ENCODE data around the gene APC2.
A peak's percentile ranks its signal among the peaks of the same experiment; 100 is the strongest.

Gene APC2

DNA sequence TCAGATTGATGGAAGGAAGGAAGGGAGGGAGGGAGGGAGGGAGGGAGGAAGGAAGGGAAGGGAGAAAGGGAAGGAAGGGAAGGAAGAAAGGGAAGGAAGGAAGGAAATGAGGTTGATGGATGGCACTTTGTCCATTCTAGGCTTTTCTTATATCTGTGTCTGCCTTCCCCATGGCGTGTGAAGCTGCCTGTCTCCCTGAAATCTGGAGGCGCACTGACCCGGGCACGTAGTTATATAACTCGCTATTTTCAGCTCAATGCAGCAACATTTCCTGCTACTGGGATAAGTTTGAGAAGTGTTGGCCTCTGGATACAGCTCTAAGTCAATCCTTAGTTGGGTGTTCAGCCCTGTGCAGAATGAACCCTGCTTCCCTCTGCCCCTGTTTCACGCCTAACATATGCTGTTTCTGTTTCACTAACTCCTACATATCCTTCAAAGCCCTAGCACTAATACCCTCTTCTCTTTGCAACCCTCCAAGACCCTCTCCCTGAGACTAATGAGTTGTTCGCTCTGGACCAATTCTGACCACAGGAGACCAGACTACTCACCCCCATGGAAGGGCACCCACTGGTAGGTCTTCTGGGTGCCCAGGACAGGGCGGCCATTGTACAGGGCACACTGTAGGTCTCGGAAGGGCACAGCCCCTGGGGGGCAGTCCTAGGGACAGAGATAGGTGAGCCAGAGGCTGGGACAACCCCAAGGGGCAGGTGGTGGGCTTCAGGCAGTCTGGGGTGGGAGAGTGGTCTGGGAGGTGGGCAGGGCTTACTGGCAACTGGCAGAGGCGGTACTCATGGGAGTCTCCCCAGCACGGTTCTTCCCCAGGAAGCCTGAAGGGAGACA lies 59.9 kb downstream of the APC2 start:
- no peak for TF ChIP-seq FOXP2 (optimal IDR thresholded peaks at IDR 0.05; ENCODE audit: control extremely low read depth, extremely low read length, insufficient read depth)
- TF ChIP-seq POLR2AphosphoS5 (IDR thresholded peaks at IDR 0.05; ENCODE audit: borderline replicate concordance, low read depth, low read length) = no peak
- TF ChIP-seq EZH2 (IDR thresholded peaks at IDR 0.05) = no peak
- Histone ChIP-seq H3K27ac (no peak overlapping the region), H3K9ac (ENCODE audit: insufficient read length) (no peak overlapping the region), H3K4me3 (no peak overlapping the region), H3K9me3 (ENCODE audit: low read depth, low read length) (no peaks in the 10 kb centered on the region), H3K36me3 (ENCODE audit: insufficient read depth, low read length) (no peaks in the 10 kb centered on the region)
- DNase-seq (ENCODE audit: low read depth, low spot score) = no peak

DNA sequence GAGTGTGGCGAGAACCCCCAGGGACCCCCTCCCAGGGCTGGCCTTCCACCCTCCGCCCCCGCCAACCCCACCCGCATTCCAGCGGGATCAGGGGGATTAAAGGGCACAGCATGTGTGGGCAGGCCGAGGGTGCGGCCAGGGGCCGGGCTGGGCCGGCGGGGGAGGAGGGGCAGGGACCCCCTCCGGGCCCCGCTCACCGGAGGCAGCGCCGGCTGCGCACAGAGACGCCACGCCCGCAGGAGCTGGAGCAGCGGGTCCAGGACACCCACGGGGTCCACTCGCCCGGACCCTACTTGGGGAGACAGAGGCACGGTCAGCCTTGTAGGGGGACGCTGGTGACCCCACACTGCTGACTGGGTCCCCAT lies 60.5 kb downstream of the APC2 start:
- no peak overlapping the region for H3K27ac ChIP-seq
- no peaks in the 10 kb centered on the region for H3K36me3 ChIP-seq (ENCODE audit: insufficient read depth, low read length)
- H3K4me3 ChIP-seq = no peak overlapping the region
- no peak for DNase-seq (ENCODE audit: low read depth, low spot score)
- no peaks in the 10 kb centered on the region for H3K9me3 ChIP-seq (ENCODE audit: low read depth, low read length)
- no peak for TF ChIP-seq EZH2 (IDR thresholded peaks at IDR 0.05)
- H3K9ac ChIP-seq (ENCODE audit: insufficient read length) = no peak overlapping the region

DNA sequence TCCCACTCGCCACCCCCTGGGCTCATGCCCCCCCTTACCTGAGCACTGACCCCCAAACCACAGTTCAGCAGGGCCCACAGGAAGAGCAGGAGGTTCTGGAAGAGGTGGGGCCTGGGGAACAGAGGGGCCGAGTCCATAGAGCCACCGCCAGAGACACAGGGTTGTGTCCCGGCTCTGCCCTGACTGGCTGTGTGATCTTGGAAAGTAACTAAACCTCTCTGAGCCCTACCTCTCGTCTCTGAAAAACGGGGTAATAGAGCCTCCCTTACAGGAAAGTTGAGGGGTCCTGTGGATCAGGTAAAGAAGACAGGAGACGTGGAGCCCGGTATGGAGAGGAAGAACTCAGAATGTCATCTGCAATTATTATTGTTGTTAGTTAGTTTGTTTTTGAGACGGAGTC lies 60.9 kb downstream of the APC2 start:
- no peak overlapping the region for H3K27ac ChIP-seq
- no peak overlapping the region for H3K4me3 ChIP-seq
- H3K36me3 ChIP-seq (ENCODE audit: insufficient read depth, low read length) = no peaks in the 10 kb centered on the region
- no peak for DNase-seq (ENCODE audit: low read depth, low spot score)
- H3K9ac ChIP-seq (ENCODE audit: insufficient read length) = no peak overlapping the region
- no peak for TF ChIP-seq EZH2 (IDR thresholded peaks at IDR 0.05)
- no peak for TF ChIP-seq FOXP2 (optimal IDR thresholded peaks at IDR 0.05; ENCODE audit: control extremely low read depth, extremely low read length, insufficient read depth)
- TF ChIP-seq POLR2AphosphoS5 (IDR thresholded peaks at IDR 0.05; ENCODE audit: borderline replicate concordance, low read depth, low read length) = no peak
- H3K9me3 ChIP-seq (ENCODE audit: low read depth, low read length) = no peaks in the 10 kb centered on the region

DNA sequence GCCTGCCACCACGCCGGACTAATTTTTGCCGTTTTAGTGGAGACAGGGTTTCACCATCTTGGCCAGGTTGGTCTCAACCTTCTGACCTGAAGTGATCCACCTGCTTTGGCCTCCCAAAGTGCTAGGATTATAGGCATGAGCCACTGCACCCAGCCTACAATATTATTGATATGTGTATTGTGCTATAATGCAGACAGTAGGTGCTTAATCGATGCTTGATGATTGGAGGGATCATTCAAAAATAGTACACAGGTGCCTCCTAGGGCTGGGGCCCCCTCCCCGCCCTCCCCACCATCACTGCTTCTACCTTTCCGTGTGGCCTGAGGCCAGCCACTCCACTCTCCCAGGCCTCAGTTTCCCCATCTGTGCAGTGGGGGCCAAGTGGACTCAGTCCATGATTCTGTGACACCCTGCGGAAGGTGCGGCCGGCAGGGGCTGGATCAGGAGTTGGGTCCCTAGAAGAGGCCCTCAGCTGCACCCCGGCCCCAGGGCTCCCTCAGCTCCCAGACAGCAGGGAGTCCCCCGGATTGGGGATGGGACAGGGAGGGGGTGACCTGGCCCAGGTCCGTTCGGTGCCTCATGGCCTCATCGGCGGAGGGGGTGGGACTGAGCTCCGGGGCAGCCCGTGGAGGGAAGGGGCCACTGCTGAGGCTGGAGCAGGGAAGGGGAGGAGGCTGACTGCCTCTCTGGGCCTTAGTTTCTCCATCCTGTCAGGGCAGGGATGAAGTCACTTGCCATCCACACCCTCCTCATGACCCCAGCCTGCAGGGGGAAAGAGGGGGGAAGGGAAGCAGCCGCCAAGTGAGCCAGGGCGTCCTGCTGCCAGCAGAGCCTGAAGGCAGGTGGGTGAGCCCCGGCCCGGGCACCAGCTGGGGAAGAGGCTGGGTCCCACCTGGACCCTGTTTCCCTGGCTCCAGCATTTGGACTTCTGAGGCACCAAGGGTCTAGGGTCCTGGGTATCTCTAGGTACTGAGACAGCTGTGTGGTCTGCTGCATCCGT lies 61.7 kb downstream of the APC2 start:
- no peak for TF ChIP-seq FOXP2 (optimal IDR thresholded peaks at IDR 0.05; ENCODE audit: control extremely low read depth, extremely low read length, insufficient read depth)
- Histone ChIP-seq H3K9me3 (ENCODE audit: low read depth, low read length) (no peaks in the 10 kb centered on the region), H3K9ac (ENCODE audit: insufficient read length) (no peak overlapping the region), H3K36me3 (ENCODE audit: insufficient read depth, low read length) (no peaks in the 10 kb centered on the region), H3K4me3 (no peak overlapping the region), H3K27ac (no peak overlapping the region)
- DNase-seq (ENCODE audit: low read depth, low spot score) = no peak

DNA sequence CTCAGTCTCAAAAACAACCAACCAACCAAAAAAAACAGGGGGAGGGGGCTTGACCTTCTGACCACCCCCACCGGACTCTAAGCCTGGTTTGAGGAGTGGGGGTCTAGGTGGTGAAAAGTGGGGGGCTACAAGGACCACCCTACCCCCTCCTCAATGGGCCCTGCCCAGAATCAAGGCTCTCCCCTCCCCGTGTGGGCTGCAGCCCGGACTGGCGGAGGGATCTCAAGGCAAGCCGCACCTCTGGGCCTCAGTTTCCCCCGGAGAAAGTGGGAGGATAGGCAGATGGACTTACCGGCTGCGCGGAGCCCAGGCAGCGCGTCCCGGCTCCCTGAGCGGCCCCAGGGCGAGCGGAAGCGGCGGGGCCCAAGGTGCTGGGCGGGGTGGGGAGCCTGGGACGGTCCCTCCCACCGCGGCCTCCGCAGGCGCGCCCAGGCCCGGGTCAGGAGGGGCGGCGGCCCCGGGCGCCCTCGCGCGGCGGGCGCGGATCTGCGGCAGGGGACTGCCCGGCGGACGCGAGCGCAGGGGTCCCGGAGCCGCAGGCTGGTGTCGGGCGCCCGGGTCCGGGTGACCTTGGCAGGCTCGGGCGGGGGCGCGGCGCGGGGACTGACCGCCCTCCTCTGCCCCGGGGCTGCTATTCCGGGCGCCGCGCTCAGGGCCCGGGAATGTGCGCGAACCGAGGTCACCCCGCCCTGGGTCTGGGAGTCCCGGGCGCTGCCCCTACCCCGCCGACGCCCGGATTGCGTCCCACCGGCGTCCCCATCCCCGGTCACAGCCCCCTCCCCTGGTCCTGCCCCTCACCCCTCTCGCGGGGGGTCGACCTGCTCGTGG lies 63.0 kb downstream of the APC2 start, which contains the start of gene ADAMTSL5:
ADAMTSL5 (minus strand) TSS at position 349 of the 828 bp plus-strand sequence. CDS start 2,076 bp downstream, outside the sequence.
- H3K36me3 ChIP-seq (ENCODE audit: insufficient read depth, low read length) = no peaks in the 10 kb centered on the region
- no peak for DNase-seq (ENCODE audit: low read depth, low spot score)
- no peak within 1 kb of the TSS for H3K27ac ChIP-seq
- no peak within 1 kb of the TSS for H3K9ac ChIP-seq (ENCODE audit: insufficient read length)
- no peaks in the 10 kb centered on the region for H3K9me3 ChIP-seq (ENCODE audit: low read depth, low read length)
- TF ChIP-seq POLR2AphosphoS5 (IDR thresholded peaks at IDR 0.05; ENCODE audit: borderline replicate concordance, low read depth, low read length) (no peak), FOXP2 (optimal IDR thresholded peaks at IDR 0.05; ENCODE audit: control extremely low read depth, extremely low read length, insufficient read depth) (no peak), EZH2 (IDR thresholded peaks at IDR 0.05) (no peak)
- H3K4me3 ChIP-seq = peak within 1 kb of the TSS; percentile 60

DNA sequence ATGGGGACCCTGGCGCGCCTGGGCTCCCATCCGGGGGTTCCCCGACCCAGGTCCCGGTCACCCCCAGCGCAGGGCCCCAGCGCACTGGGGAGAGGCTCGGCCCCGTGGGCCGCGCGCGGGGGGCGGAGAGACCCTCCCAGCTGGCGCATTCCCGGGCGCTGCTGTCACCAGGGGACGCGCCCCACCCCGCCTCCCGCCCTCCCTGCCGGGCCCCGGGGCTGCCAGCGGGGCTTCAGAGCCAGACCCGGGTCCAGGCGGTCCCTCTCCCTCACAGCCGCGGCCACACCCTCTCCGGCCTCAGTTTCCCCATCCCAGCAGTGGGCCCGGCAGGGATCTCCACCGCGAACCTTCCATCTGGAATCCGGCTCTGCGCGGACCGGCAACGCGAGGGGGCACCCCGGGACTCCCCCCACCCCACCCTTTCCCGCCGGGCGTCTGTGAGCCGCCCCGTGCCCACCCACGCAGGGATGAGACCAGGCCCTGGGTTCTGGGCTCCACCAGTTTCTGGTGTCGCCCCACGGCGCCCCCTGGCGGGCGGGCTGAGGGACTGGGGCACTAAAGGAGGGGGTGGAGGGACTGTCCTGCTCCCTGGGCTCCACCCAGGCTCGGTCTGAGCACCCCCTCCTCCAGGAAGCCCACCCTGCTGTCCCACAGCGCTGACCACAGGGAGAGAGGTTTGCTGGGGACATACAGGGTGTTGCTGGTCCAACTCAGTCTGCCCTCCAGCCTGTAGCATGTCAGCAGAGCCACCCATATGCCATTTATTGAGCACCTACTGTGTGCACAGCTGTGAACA lies 63.8 kb downstream of the APC2 start:
- TF ChIP-seq FOXP2 (optimal IDR thresholded peaks at IDR 0.05; ENCODE audit: control extremely low read depth, extremely low read length, insufficient read depth) = no peak
- TF ChIP-seq POLR2AphosphoS5 (IDR thresholded peaks at IDR 0.05; ENCODE audit: borderline replicate concordance, low read depth, low read length) = no peak
- no peak for TF ChIP-seq EZH2 (IDR thresholded peaks at IDR 0.05)
- H3K9ac ChIP-seq (ENCODE audit: insufficient read length) = no peak overlapping the region
- H3K4me3 ChIP-seq = peak overlapping the region; percentile 59
- no peak overlapping the region for H3K27ac ChIP-seq
- no peak for DNase-seq (ENCODE audit: low read depth, low spot score)
- no peaks in the 10 kb centered on the region for H3K9me3 ChIP-seq (ENCODE audit: low read depth, low read length)
- H3K36me3 ChIP-seq (ENCODE audit: insufficient read depth, low read length) = no peaks in the 10 kb centered on the region

DNA sequence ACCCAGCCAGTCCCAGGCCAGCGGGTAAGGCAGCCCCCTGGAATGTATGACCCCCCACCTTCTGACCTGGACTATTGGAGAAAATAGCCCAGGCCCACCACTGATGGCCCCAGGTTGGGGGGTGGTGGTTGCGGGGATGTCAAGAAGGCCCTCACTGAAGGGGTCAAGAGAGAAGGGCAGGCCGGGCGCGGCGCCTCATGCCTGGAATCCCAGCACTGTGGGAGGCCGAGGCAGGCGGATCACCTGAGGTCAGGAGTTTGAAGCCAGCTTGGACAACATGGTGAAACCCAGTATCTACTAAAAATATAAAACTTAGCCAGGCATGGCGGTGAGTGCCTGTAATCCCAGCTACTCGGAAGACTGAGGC lies 64.4 kb downstream of the APC2 start:
- no peak for DNase-seq (ENCODE audit: low read depth, low spot score)
- no peak overlapping the region for H3K9ac ChIP-seq (ENCODE audit: insufficient read length)
- no peak overlapping the region for H3K27ac ChIP-seq
- H3K4me3 ChIP-seq = no peak overlapping the region
- TF ChIP-seq POLR2AphosphoS5 (IDR thresholded peaks at IDR 0.05; ENCODE audit: borderline replicate concordance, low read depth, low read length) = no peak
- TF ChIP-seq EZH2 (IDR thresholded peaks at IDR 0.05) = no peak
- TF ChIP-seq FOXP2 (optimal IDR thresholded peaks at IDR 0.05; ENCODE audit: control extremely low read depth, extremely low read length, insufficient read depth) = no peak
- no peaks in the 10 kb centered on the region for H3K36me3 ChIP-seq (ENCODE audit: insufficient read depth, low read length)
- no peaks in the 10 kb centered on the region for H3K9me3 ChIP-seq (ENCODE audit: low read depth, low read length)

All from SK-N-MC (cell line).